ENCODE data around the gene COL11A2.
"Not testable (repeated sequence)": the region's sequence is repeated elsewhere in the genome, so short reads cannot be mapped to it uniquely, and the experiment has no call there.

COL11A2 gene

GRCh38 chr6:33160728-33161344, 31.4 kb downstream of the COL11A2 start:
- CTCF ChIA-PET, result interaction anchor here (0.5 to 2.8 kb wide), 13 partner anchors 11 to 252 kb away, joined by 3 to 18 read pairs (median 5); no protein-coding TSS in a partner anchor

GRCh38 chr6:33160096-33160495, 32.2 kb downstream of the COL11A2 start:
- no peak for TF ChIP-seq CTCF (conservative IDR thresholded peaks at IDR 0.05; ENCODE audit: low read depth)
- POLR2A ChIA-PET (ENCODE audit: low non-redundant PET), result no interaction called here
- H3K27ac ChIP-seq, result peak overlapping the region; percentile 86
- no peak for DNase-seq (ENCODE audit: low spot score)
- CTCF ChIA-PET, result interaction anchor here (2.8 kb wide), 1 partner anchor 12 kb away, joined by 18 read pairs; no protein-coding TSS in a partner anchor

More at GRCh38 chr6:33160728-33161344, 31.4 kb downstream of the COL11A2 start:
- TF ChIP-seq CTCF (conservative IDR thresholded peaks at IDR 0.05; ENCODE audit: low read depth), result no peak
- peak overlapping the region; percentile 86 for H3K27ac ChIP-seq
- POLR2A ChIA-PET (ENCODE audit: low non-redundant PET), result no interaction called here
- DNase-seq (ENCODE audit: low spot score), result peak; percentile 68

GRCh38 chr6:33156964-33157363, 35.3 kb downstream of the COL11A2 start:
- ChIA-PET POLR2A (ENCODE audit: low non-redundant PET) (no interaction called here), CTCF (interaction anchor here (0.6 to 1.2 kb wide), 3 partner anchors 15 to 145 kb away, joined by 3 to 8 read pairs (median 3); no protein-coding TSS in a partner anchor)
- H3K27ac ChIP-seq, result no peak overlapping the region
- no peak for TF ChIP-seq CTCF (conservative IDR thresholded peaks at IDR 0.05; ENCODE audit: low read depth)
- no peak for DNase-seq (ENCODE audit: low spot score)

- ChIA-PET CTCF (interaction anchor here (0.8 to 1.2 kb wide), 2 partner anchors 16 to 92 kb away, joined by 3 to 8 read pairs; no protein-coding TSS in a partner anchor), POLR2A (ENCODE audit: low non-redundant PET) (no interaction called here)
- TF ChIP-seq CTCF (conservative IDR thresholded peaks at IDR 0.05; ENCODE audit: low read depth), result no peak
- H3K27ac ChIP-seq, result no peak overlapping the region
- no peak for DNase-seq (ENCODE audit: low spot score)
Observed at GRCh38 chr6:33156561-33156960, 35.7 kb downstream of the COL11A2 start.

- ChIA-PET POLR2A (ENCODE audit: low non-redundant PET) (no interaction called here), CTCF (interaction anchor here (1.0 kb wide), 1 partner anchor 36 kb away, joined by 4 read pairs; no protein-coding TSS in a partner anchor)
- TF ChIP-seq CTCF (conservative IDR thresholded peaks at IDR 0.05; ENCODE audit: low read depth), result no peak
- no peak overlapping the region for H3K27ac ChIP-seq
- no peak for DNase-seq (ENCODE audit: low spot score)
Observed at GRCh38 chr6:33154349-33154748, 37.9 kb downstream of the COL11A2 start.

- ChIA-PET CTCF (interaction anchor here (0.8 to 1.0 kb wide), 2 partner anchors 21 to 137 kb away, joined by 3 read pairs; no protein-coding TSS in a partner anchor), POLR2A (ENCODE audit: low non-redundant PET) (no interaction called here)
Observed at GRCh38 chr6:33151050-33151449, 41.2 kb downstream of the COL11A2 start.

GRCh38 chr6:33150560-33150959, 41.7 kb downstream of the COL11A2 start:
- CTCF ChIA-PET, result interaction anchor here (0.6 to 1.7 kb wide), 4 partner anchors 12 to 192 kb away, joined by 3 to 8 read pairs (median 4); no protein-coding TSS in a partner anchor
- DNase-seq (ENCODE audit: low spot score); H3K27ac ChIP-seq; POLR2A ChIA-PET (ENCODE audit: low non-redundant PET): not testable (repeated sequence)

More at GRCh38 chr6:33151050-33151449, 41.2 kb downstream of the COL11A2 start:
- no peak for DNase-seq (ENCODE audit: low spot score)
- no peak overlapping the region for H3K27ac ChIP-seq
- no peak for TF ChIP-seq CTCF (conservative IDR thresholded peaks at IDR 0.05; ENCODE audit: low read depth)
